COLO668 (cell line): ENCODE measurements around the gene TMSB10.
"Not testable (repeated sequence)": the region's sequence is repeated elsewhere in the genome, so short reads cannot be mapped to it uniquely, and the experiment has no call there.

ENCODE experiments used
- DNase-seq: peaks from one replicate; lab custom pipeline; 2025; ENCODE audit not compliant: unreplicated experiment; lab: John Stamatoyannopoulos, UW

TMSB10 gene

GRCh38 chr2:84927275-84927627, 21.8 kb downstream of the TMSB10 start:
- no peak for DNase-seq

- DNase-seq = no peak
These were observed 25.9 kb downstream of the TMSB10 start for GRCh38 chr2:84931384-84931821.

GRCh38 chr2:84938194-84938879, 32.9 kb downstream of the TMSB10 start:
- no peak for DNase-seq

GRCh38 chr2:84939426-84940087, 34.1 kb downstream of the TMSB10 start:
- no peak for DNase-seq

GRCh38 chr2:84940088-84940470, 34.6 kb downstream of the TMSB10 start:
- DNase-seq = no peak

- DNase-seq = no peak
These were observed 35.5 kb downstream of the TMSB10 start for GRCh38 chr2:84940831-84941412.

GRCh38 chr2:84942166-84942565, 36.7 kb downstream of the TMSB10 start:
- no peak for DNase-seq

GRCh38 chr2:84942964-84943421, 37.5 kb downstream of the TMSB10 start:
- DNase-seq = no peak

- DNase-seq = no peak
These were observed 38.9 kb downstream of the TMSB10 start for GRCh38 chr2:84944295-84944909.

GRCh38 chr2:84945838-84946203, 40.4 kb downstream of the TMSB10 start:
- DNase-seq = not testable (repeated sequence)

GRCh38 chr2:84946204-84947009, 41.0 kb downstream of the TMSB10 start:
- no peak for DNase-seq

GRCh38 chr2:84947010-84947593, 41.6 kb downstream of the TMSB10 start:
- DNase-seq = no peak

GRCh38 chr2:84953535-84953934, 48.1 kb downstream of the TMSB10 start:
- no peak for DNase-seq

- DNase-seq = no peak
These were observed 48.9 kb downstream of the TMSB10 start for GRCh38 chr2:84954329-84954728.
